ENCODE data around the gene LMLN.

GRCh38 chr3:197951392-197951990 is 8.5 kb upstream of the LMLN start:
- TF ChIP-seq CTCF (IDR thresholded peaks at IDR 0.05) (no peak), POLR2A (IDR thresholded peaks at IDR 0.05) (no peak), POLR2AphosphoS5 (IDR thresholded peaks at IDR 0.05; ENCODE audit: insufficient read depth in 1 of 2, low read depth in 1 of 2) (no peak)
